Liver (tissue), 9 donors: Measurements from ENCODE around the gene ADCY3. TPM values are rescaled to one million over a fixed set of nuclear protein-coding genes. Genes with fewer than 3 reads are reported as not detected.

Source experiments
- DNase-seq: peaks from one replicate; pipeline ENCODE4 v3.0.0-alpha.2; 2017; ENCODE audit warnings: low spot score
- H3K27ac ChIP-seq, 2 donors: one replicate each; pipeline ENCODE4 v1.7.0; 2013; ENCODE audit warnings: inconsistent platforms in 2 of 2, low read length in 2 of 2, control low read depth in 1 of 2, low read depth in 1 of 2, mild to moderate bottlenecking in 1 of 2
- H3K27me3 ChIP-seq, 4 donors: one replicate each; pipeline versions ENCODE4 v1.6.1 to v1.7.0; 2013; ENCODE audit warnings: low read length in 3 of 4, inconsistent platforms in 1 of 4, mild to moderate bottlenecking in 1 of 4, moderate library complexity in 1 of 4; ENCODE audit not compliant: control insufficient read depth in 4 of 4, insufficient read depth in 4 of 4
- H3K36me3 ChIP-seq, 4 donors: one replicate each; pipeline versions ENCODE4 v1.6.1 to v1.7.0; 2013; ENCODE audit warnings: low read length in 3 of 4, mild to moderate bottlenecking in 3 of 4, low read depth in 1 of 4, moderate library complexity in 1 of 4; ENCODE audit not compliant: control insufficient read depth in 4 of 4, insufficient read depth in 3 of 4
- H3K4me1 ChIP-seq, 4 donors: one replicate each; pipeline versions ENCODE4 v1.6.1 to v1.7.0; 2013; ENCODE audit warnings: low read length in 3 of 4, mild to moderate bottlenecking in 3 of 4, moderate library complexity in 1 of 4; ENCODE audit not compliant: control insufficient read depth in 4 of 4, insufficient read depth in 4 of 4
- H3K4me3 ChIP-seq, 3 donors: one replicate each; pipeline versions ENCODE4 v1.6.1 to v1.7.0; 2013; ENCODE audit warnings: low read length in 3 of 3, control low read depth in 1 of 3, low read depth in 1 of 3, mild to moderate bottlenecking in 1 of 3
- H3K9ac ChIP-seq, 2 donors: one replicate each; pipeline ENCODE4 v1.7.0; 2013; ENCODE audit warnings: low read length in 2 of 2, mild to moderate bottlenecking in 2 of 2, moderate library complexity in 2 of 2, control low read depth in 1 of 2, low read depth in 1 of 2
- H3K9me3 ChIP-seq, 4 donors: one replicate each; pipeline versions ENCODE4 v1.6.1 to v1.7.0; 2013; ENCODE audit warnings: low read length in 3 of 4; ENCODE audit not compliant: control insufficient read depth in 4 of 4
- ATF3 ChIP-seq: IDR thresholded peaks from 2 replicates; pipeline ENCODE4 v1.6.1; 2016; ENCODE audit warnings: antibody characterized with exemption
- CTCF ChIP-seq: fragments of 150-350 bp; IDR thresholded peaks from 2 replicates; pipeline ENCODE4 v1.5.1; 2017; ENCODE audit warnings: improper control_type of control experiment, low read depth, low read length; ENCODE audit not compliant: missing input control
- EGR1 ChIP-seq, 2 donors: IDR thresholded peaks; 2 replicates each; pipeline ENCODE4 v1.6.1; 2016 to 2018; ENCODE audit warnings: antibody characterized with exemption in 2 of 2, low read depth in 2 of 2
- FOXA1 ChIP-seq: IDR thresholded peaks from 2 replicates; pipeline ENCODE4 v1.6.1; 2016; ENCODE audit warnings: antibody characterized with exemption
- FOXA2 ChIP-seq: IDR thresholded peaks from 2 replicates; pipeline ENCODE4 v1.6.1; 2016; ENCODE audit warnings: antibody characterized with exemption
- GABPA ChIP-seq, 2 donors: IDR thresholded peaks in 1 of 2; conservative IDR thresholded peaks in 1 of 2; 2 replicates each; pipeline ENCODE4 v1.6.1; 2016; ENCODE audit warnings: antibody characterized with exemption in 2 of 2, mild to moderate bottlenecking in 1 of 2, moderate library complexity in 1 of 2
- HNF4A ChIP-seq, 2 donors: conservative IDR thresholded peaks; 2 replicates each; pipeline ENCODE4 v1.6.1; 2016; ENCODE audit warnings: antibody characterized with exemption in 2 of 2, mild to moderate bottlenecking in 2 of 2
- HNF4G ChIP-seq: IDR thresholded peaks from 2 replicates; pipeline ENCODE4 v1.6.1; 2016; ENCODE audit warnings: antibody characterized with exemption
- MAX ChIP-seq: IDR thresholded peaks from 2 replicates; pipeline ENCODE4 v1.6.1; 2016; ENCODE audit warnings: antibody characterized with exemption
- NR2F2 ChIP-seq: IDR thresholded peaks from 2 replicates; pipeline ENCODE4 v1.6.1; 2016; ENCODE audit warnings: antibody characterized with exemption
- REST ChIP-seq: IDR thresholded peaks from 2 replicates; pipeline ENCODE4 v1.6.1; 2016; ENCODE audit warnings: antibody characterized with exemption, mild to moderate bottlenecking
- RXRA ChIP-seq, 2 donors: IDR thresholded peaks; 2 replicates each; pipeline ENCODE4 v1.6.1; 2017 to 2018; ENCODE audit warnings: antibody characterized with exemption in 2 of 2, mild to moderate bottlenecking in 1 of 2
- TAF1 ChIP-seq: conservative IDR thresholded peaks from 2 replicates; pipeline ENCODE4 v1.6.1; 2016; ENCODE audit warnings: antibody characterized with exemption, mild to moderate bottlenecking
- YY1 ChIP-seq: IDR thresholded peaks from 2 replicates; pipeline ENCODE4 v1.6.1; 2016; ENCODE audit warnings: antibody characterized with exemption, mild to moderate bottlenecking
- ZBTB33 ChIP-seq: IDR thresholded peaks from 2 replicates; pipeline ENCODE4 v1.6.1; 2016; ENCODE audit warnings: antibody characterized with exemption
- WGBS: extraction: QIAGEN DNeasy Blood & Tissue Kit; methylation state at CpG from one replicate; pipeline ENCODE4 v1.1.7; 2013; 5-methylcytosine and 5-hydroxymethylcytosine counted together
- polyA plus RNA-seq, 2 donors: library from polyadenylated mRNA; stranded (reverse) in 1 of 2; unstranded in 1 of 2; fragments of 200-250 nt in 1 of 2; fragments of >200 nt in 1 of 2; fragmentation: Nextera tagmentation in 1 of 2; extraction: Ambion mirVana in 1 of 2; gene quantifications; one replicate each; pipeline versions ENCODE4 v1.2.1 to v1.2.3, GENCODE V29; 2013 to 2015
- total RNA-seq, 2 donors: library from RNA; depleted of rRNA; stranded (reverse); fragments of >200 nt; gene quantifications; one replicate each; pipeline ENCODE4 v1.2.3, GENCODE V29; 2014
- donor health status: healthy.
- donor health status: healthy.
- donor health status: healthy.
- donor health status: healthy.
- donor health status: healthy.

The ADCY3 gene
- total and polyA plus RNA-seq, 4 donors = 0.99 to 8.4 (median 6.4) TPM

DNA sequence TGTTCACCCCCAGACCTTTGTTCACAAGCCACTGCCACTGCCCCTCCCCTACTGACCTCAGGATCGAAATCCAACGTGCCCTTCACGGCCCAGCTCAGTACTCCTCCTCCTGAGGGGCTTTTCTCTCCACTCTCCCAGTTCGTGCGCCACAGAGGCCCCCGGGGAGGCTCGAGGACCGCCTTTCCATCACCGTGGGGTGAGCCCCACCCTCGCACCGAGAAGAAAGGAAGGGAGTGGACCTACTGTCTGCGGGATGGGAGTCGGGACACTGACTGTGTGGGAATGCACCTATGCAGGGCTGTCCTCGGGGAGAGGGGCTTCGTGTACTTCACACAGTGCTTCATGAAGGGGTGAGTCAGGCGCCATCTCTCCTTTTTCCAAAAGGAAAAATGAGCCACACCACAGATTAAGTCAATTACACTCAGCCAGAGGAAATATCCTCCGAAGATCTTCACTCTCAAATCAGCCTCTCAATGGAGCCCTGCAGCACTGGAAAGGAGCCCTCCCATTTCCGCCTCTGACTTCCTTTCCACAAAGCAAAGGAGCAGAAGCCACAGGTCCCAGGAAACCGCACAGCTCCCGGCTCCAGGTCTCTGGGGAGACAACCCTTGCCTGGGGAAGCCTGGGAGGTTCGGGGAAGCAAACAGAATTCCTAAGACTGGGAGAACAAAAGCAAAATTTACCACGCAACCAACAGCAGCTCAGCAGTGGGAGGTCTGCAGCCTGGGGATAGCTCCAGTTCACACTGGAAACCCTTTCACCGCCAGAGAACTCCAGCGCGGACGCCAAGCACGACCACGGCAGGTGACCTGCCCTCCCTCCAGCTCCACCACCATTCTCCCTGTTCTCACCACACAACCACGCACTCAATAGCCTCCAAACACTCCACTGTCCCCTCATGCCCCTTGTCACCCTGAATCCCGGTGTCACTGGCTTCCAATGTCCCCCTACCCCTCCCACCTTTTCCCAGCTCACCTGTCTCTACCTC, 21.6 kb downstream of the ADCY3 start:
- H3K9me3 ChIP-seq = peaks cover 0 to 14% (median 3%) of the 10 kb centered on the region in 4 donors
- no peak for TF ChIP-seq MAX
- TF ChIP-seq EGR1 (IDR thresholded peaks at IDR 0.05; ENCODE audit: low read depth in 2 of 2) = no peak
- no peak for TF ChIP-seq TAF1
- no peak for TF ChIP-seq ZBTB33
- no peak for TF ChIP-seq HNF4G
- TF ChIP-seq RXRA (IDR thresholded peaks at IDR 0.05) = no peak
- no peak for TF ChIP-seq YY1
- TF ChIP-seq NR2F2 = no peak
- TF ChIP-seq CTCF = no peak
- no peak for TF ChIP-seq HNF4A (conservative IDR thresholded peaks at IDR 0.05)
- H3K27ac ChIP-seq = no peak overlapping the region
- H3K4me1 ChIP-seq = no peaks in the 10 kb centered on the region
- 79% methylated on average over 30 of the region's 30 CpGs for WGBS
- no peak overlapping the region for H3K4me3 ChIP-seq
- H3K9ac ChIP-seq = no peak overlapping the region
- DNase-seq = no peak
- no peaks in the 10 kb centered on the region for H3K36me3 ChIP-seq
- no peaks in the 10 kb centered on the region for H3K27me3 ChIP-seq

- Histone ChIP-seq H3K27ac (no peak overlapping the region), H3K9me3 (peaks cover 0 to 14% (median 3%) of the 10 kb centered on the region in 4 donors), H3K9ac (no peak overlapping the region), H3K4me3 (no peak overlapping the region), H3K27me3 (no peaks in the 10 kb centered on the region), H3K36me3 (no peaks in the 10 kb centered on the region), H3K4me1 (no peaks in the 10 kb centered on the region)
- WGBS = 67% methylated on average over 3 of the region's 3 CpGs
- no peak for DNase-seq
- TF ChIP-seq ATF3 (no peak), ZBTB33 (no peak), TAF1 (no peak), MAX (no peak), EGR1 (IDR thresholded peaks at IDR 0.05; ENCODE audit: low read depth in 2 of 2) (no peak), GABPA (IDR thresholded peaks at IDR 0.05 in 1 of 2, conservative IDR thresholded peaks at IDR 0.05 in 1 of 2) (no peak), NR2F2 (no peak), REST (no peak), FOXA2 (no peak), YY1 (no peak), FOXA1 (no peak), HNF4G (no peak), CTCF (no peak)
These were observed 25.3 kb downstream of the ADCY3 start for GRCh38 chr2:24894750-24895149.
